GM19328 (cell line): ENCODE measurements around the gene UBE2E3.

Experiments used
- ATAC-seq: cut with Tn5 transposase; IDR thresholded peaks from one replicate; pipeline ENCODE4 v1.9.1; 2021; ENCODE audit warnings: mild to moderate bottlenecking, moderate library complexity; ENCODE audit not compliant: unreplicated experiment

Gene UBE2E3

GRCh38 chr2:180978903-180979748 lies 1.3 kb upstream of the UBE2E3 start:
- no peak for ATAC-seq

GRCh38 chr2:180979749-180980105 lies 678 bp upstream of the UBE2E3 start:
- no peak for ATAC-seq

GRCh38 chr2:180980943-180981911 lies 822 bp downstream of the UBE2E3 start:
- ATAC-seq: peak; percentile 10

- ATAC-seq: peak; percentile 39
These were observed 3.2 kb downstream of the UBE2E3 start for GRCh38 chr2:180983468-180984242.

- ATAC-seq: no peak
These were observed 5.5 kb downstream of the UBE2E3 start for GRCh38 chr2:180985771-180986395.

- ATAC-seq: no peak
These were observed 6.7 kb downstream of the UBE2E3 start for GRCh38 chr2:180987146-180987545.

GRCh38 chr2:180990337-180990736 lies 9.9 kb downstream of the UBE2E3 start:
- ATAC-seq: no peak

GRCh38 chr2:180990794-180991193 lies 10.4 kb downstream of the UBE2E3 start:
- ATAC-seq: no peak

GRCh38 chr2:180991361-180991760 lies 11.0 kb downstream of the UBE2E3 start:
- no peak for ATAC-seq

GRCh38 chr2:180991820-180992219 lies 11.4 kb downstream of the UBE2E3 start:
- ATAC-seq: no peak

- no peak for ATAC-seq
These were observed 12.6 kb downstream of the UBE2E3 start for GRCh38 chr2:180992994-180993393.

GRCh38 chr2:180999274-180999964 lies 19.0 kb downstream of the UBE2E3 start:
- ATAC-seq: no peak

GRCh38 chr2:181004647-181005325 lies 24.4 kb downstream of the UBE2E3 start:
- ATAC-seq: no peak

- ATAC-seq: no peak
These were observed 24.9 kb downstream of the UBE2E3 start for GRCh38 chr2:181005326-181005655.

- no peak for ATAC-seq
These were observed 25.4 kb downstream of the UBE2E3 start for GRCh38 chr2:181005809-181006208.

GRCh38 chr2:181007086-181007837 lies 26.9 kb downstream of the UBE2E3 start:
- ATAC-seq: no peak

GRCh38 chr2:181008407-181008806 lies 28.0 kb downstream of the UBE2E3 start:
- ATAC-seq: no peak

GRCh38 chr2:181021199-181021789 lies 40.9 kb downstream of the UBE2E3 start:
- no peak for ATAC-seq
